Osteocyte (in vitro differentiated cells): ENCODE measurements around the gene PREP. TPM values are rescaled to one million over a fixed set of nuclear protein-coding genes. Genes with fewer than 3 reads are reported as not detected.

Source experiments
- DNase-seq: peaks from one replicate; pipeline ENCODE4 v3.0.0; 2021; ENCODE audit warnings: mixed read lengths; ENCODE audit not compliant: unreplicated experiment; ENCODE audit errors: extremely low spot score
- H3K27ac Mint-ChIP-seq: one replicate; pipeline ENCODE4 v1.8.0; 2021; ENCODE audit warnings: mild to moderate bottlenecking, mixed read lengths; ENCODE audit not compliant: unreplicated experiment
- H3K27me3 Mint-ChIP-seq: one replicate; pipeline ENCODE4 v1.8.0; 2021; ENCODE audit warnings: mixed read lengths; ENCODE audit not compliant: unreplicated experiment
- H3K36me3 Mint-ChIP-seq: one replicate; pipeline ENCODE4 v1.8.0; 2021; ENCODE audit warnings: mixed read lengths; ENCODE audit not compliant: unreplicated experiment
- H3K4me1 Mint-ChIP-seq: one replicate; pipeline ENCODE4 v1.8.0; 2021; ENCODE audit warnings: mixed read lengths; ENCODE audit not compliant: unreplicated experiment
- H3K4me3 Mint-ChIP-seq: one replicate; pipeline ENCODE4 v1.8.0; 2021; ENCODE audit warnings: mild to moderate bottlenecking, moderate library complexity, mixed read lengths; ENCODE audit not compliant: unreplicated experiment
- H3K9me3 Mint-ChIP-seq: one replicate; pipeline ENCODE4 v1.8.0; 2021; ENCODE audit warnings: mixed read lengths; ENCODE audit not compliant: unreplicated experiment
- CTCF ChIP-seq: fragments of 200-600 bp; sonication (generic); IDR thresholded peaks from 2 replicates; pipeline ENCODE4 v1.5.0; 2021; ENCODE audit warnings: antibody characterized with exemption, mild to moderate bottlenecking, moderate library complexity
- total RNA-seq: library from RNA; stranded (reverse); gene quantifications from 2 replicates; pipeline ENCODE4 v1.2.1, GENCODE V29; 2021

Gene PREP
- total RNA-seq, 1 donor from 2014 or later = 36.9 TPM

DNA sequence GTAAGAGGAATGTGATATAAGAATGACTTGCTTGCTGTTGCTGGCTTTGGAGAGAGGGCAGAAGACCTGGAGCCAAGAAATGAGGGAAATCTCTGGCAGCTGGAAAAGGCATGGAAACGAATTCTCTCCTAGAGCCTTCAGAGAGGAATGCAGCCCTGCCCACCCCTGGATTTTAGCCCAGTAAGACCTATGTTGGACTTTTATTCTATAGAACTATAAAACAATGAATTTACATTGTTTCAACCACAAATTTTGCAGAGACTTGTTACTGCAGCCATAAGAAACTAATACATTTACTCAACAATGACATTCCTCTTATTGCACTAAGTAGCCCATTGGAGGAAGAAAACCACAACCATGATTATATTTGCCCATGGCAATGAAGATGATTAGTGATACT lies 39.5 kb upstream of the PREP start:
- TF ChIP-seq CTCF = no peak
- Mint-ChIP-seq H3K27ac (no peak overlapping the region), H3K9me3 (peaks cover 4% of the 10 kb centered on the region), H3K4me3 (no peak overlapping the region), H3K36me3 (peaks cover under 1% of the 10 kb centered on the region), H3K27me3 (no peaks in the 10 kb centered on the region), H3K4me1 (no peaks in the 10 kb centered on the region)
- no peak for DNase-seq

- peaks cover 1% of the 10 kb centered on the region for H3K36me3 Mint-ChIP-seq
- no peaks in the 10 kb centered on the region for H3K27me3 Mint-ChIP-seq
- H3K4me1 Mint-ChIP-seq = peaks cover 13% of the 10 kb centered on the region
- H3K9me3 Mint-ChIP-seq = no peaks in the 10 kb centered on the region
- H3K27ac Mint-ChIP-seq = no peak overlapping the region
- no peak for TF ChIP-seq CTCF
- H3K4me3 Mint-ChIP-seq = no peak overlapping the region
- DNase-seq = no peak
Observed at GRCh38 chr6:105437236-105437635, 34.4 kb upstream of the PREP start.

DNA sequence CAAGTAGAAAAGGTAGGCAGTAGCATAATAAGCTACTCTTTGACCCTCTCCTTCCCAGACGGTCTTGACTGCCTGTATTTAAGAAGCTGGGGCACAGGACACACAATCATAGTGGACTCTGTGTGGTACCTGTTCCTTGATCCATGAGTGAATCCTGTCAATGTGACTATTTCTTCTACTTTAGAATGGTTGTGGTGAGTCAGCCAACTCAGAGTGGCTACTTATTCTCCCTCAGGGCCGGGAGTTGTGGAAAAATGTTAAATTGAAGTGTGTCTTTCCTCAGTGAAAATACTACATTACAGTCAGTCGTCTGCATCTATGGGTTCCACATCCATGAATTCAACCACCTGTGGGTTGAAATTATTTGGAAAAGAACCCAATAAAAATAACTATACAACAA lies 30.8 kb upstream of the PREP start:
- H3K4me1 Mint-ChIP-seq = peaks cover 30% of the 10 kb centered on the region
- H3K36me3 Mint-ChIP-seq = peaks cover 1% of the 10 kb centered on the region
- H3K9me3 Mint-ChIP-seq = no peaks in the 10 kb centered on the region
- no peak for DNase-seq
- TF ChIP-seq CTCF = no peak
- no peak overlapping the region for H3K4me3 Mint-ChIP-seq
- no peaks in the 10 kb centered on the region for H3K27me3 Mint-ChIP-seq
- no peak overlapping the region for H3K27ac Mint-ChIP-seq

- Mint-ChIP-seq H3K4me1 (peaks cover 39% of the 10 kb centered on the region), H3K27me3 (no peaks in the 10 kb centered on the region), H3K4me3 (no peak overlapping the region), H3K9me3 (no peaks in the 10 kb centered on the region), H3K27ac (peak overlapping the region; percentile 14), H3K36me3 (peaks cover 1% of the 10 kb centered on the region)
- no peak for DNase-seq
- TF ChIP-seq CTCF = no peak
Observed at GRCh38 chr6:105432797-105433196, 29.9 kb upstream of the PREP start.

DNA sequence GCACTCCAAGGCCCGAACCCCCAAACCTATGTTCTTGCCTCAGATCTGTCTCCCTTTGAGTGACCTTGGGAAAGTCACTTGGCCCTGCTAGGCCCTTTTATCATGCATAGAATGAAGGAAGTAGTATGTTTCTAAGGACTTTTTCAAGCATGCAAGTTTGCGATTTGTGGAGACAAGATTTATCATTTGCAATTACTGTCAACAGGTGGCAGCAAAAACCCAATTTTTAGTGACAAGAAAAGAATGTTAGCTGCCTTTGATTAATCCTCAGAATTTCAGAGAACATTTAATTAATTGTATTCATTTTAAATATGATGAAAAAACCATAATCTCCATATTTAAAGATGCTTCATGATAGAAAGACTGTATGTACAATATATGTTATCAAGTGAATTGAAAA lies 28.3 kb upstream of the PREP start:
- Mint-ChIP-seq H3K27me3 (no peaks in the 10 kb centered on the region), H3K4me3 (no peak overlapping the region), H3K36me3 (no peaks in the 10 kb centered on the region), H3K9me3 (no peaks in the 10 kb centered on the region), H3K27ac (no peak overlapping the region), H3K4me1 (peaks cover 44% of the 10 kb centered on the region)
- DNase-seq = no peak
- TF ChIP-seq CTCF = peak; percentile 70
